ENCODE results near the gene SPNS3. TPM values are rescaled to one million over a fixed set of nuclear protein-coding genes. Genes with fewer than 3 reads are reported as not detected.

Gene SPNS3
- total RNA-seq, 1 experiment from 2014 or later = not detected

DNA sequence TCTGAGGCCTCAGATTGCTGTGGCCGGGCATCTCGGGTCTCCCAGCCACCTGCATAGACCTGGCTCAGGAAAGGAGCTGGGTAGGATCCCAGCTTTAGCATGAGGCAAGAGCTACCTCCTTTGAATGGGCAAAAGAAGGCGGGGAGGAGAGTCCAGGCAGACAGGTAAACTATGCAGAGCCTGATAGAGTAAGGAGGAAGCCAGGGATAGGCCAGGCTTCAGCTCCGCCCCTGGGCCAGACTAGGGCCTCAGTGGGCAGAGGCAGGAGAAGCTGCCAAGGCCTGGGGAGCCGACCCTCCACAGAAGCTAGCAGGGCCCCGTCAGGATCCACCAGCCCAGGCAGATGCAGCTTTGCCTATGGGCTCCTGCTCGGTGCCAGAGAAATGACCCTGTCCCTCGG is 44.7 kb upstream of the SPNS3 start:
- Histone ChIP-seq H3K36me3 (ENCODE audit: control insufficient read depth, insufficient read depth, low read length) (no peaks in the 10 kb centered on the region), H3K27me3 (replicated peaks; ENCODE audit: control insufficient read depth, insufficient read depth, low read length) (no peaks in the 10 kb centered on the region), H3K9me3 (no peaks in the 10 kb centered on the region), H3K4me3 (ENCODE audit: low read depth, low read length) (no peak overlapping the region), H3K4me1 (no peaks in the 10 kb centered on the region)
- intact Hi-C loops (cut with micrococcal nuclease; ENCODE audit: unreplicated experiment) = no loop called here
- Mint-ChIP-seq H3K4me3 (ENCODE audit: unreplicated experiment) (no peak overlapping the region), H3K27ac (ENCODE audit: unreplicated experiment) (no peak overlapping the region), H3K27me3 (ENCODE audit: insufficient read depth, unreplicated experiment) (no peaks in the 10 kb centered on the region), H3K4me1 (ENCODE audit: low read depth, unreplicated experiment) (no peaks in the 10 kb centered on the region), H3K9me3 (ENCODE audit: unreplicated experiment) (no peaks in the 10 kb centered on the region), H3K36me3 (ENCODE audit: insufficient read depth, unreplicated experiment) (no peaks in the 10 kb centered on the region)
- POLR2A ChIA-PET = no interaction called here
- DNase-seq = peak in 1 of 2 experiments; percentile 8
- no TSS peak for BruUV-seq (replicated peaks)
- CTCF ChIA-PET = no interaction called here
- TF ChIP-seq CTCF (IDR thresholded peaks at IDR 0.05; ENCODE audit: insufficient read depth in 1 of 2, low read depth in 1 of 2, low read length in 1 of 2, severe bottlenecking in 1 of 2, unreplicated experiment in 1 of 2) = no peak

DNA sequence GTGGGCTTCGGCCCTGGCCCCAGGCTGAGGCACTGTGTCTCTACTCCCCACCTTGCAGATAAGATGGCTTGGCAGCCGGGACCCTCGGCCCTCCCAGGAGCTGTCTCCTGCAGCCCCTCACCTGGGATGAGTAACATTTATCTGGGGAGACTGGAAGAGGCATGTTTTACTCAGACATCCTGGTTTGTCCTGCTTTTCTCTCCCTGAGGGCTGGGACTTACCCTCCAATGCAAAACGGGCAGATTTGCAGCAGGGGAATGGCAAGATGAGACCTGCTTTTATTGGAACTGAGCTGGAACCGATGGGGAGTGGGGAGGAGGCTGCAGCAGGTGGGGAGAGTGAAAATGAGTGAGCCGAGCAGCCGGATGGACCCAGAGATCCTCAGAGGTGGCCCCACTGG is 39.9 kb upstream of the SPNS3 start:
- ChIA-PET POLR2A (no interaction called here), CTCF (no interaction called here)
- Histone ChIP-seq H3K4me3 (ENCODE audit: low read depth, low read length) (no peak overlapping the region), H3K9me3 (no peaks in the 10 kb centered on the region), H3K36me3 (ENCODE audit: control insufficient read depth, insufficient read depth, low read length) (no peaks in the 10 kb centered on the region), H3K4me1 (no peaks in the 10 kb centered on the region), H3K27me3 (replicated peaks; ENCODE audit: control insufficient read depth, insufficient read depth, low read length) (no peaks in the 10 kb centered on the region)
- Mint-ChIP-seq H3K4me1 (ENCODE audit: low read depth, unreplicated experiment) (peaks cover 7% of the 10 kb centered on the region), H3K27me3 (ENCODE audit: insufficient read depth, unreplicated experiment) (no peaks in the 10 kb centered on the region), H3K27ac (ENCODE audit: unreplicated experiment) (peak overlapping the region; percentile 89), H3K36me3 (ENCODE audit: insufficient read depth, unreplicated experiment) (no peaks in the 10 kb centered on the region), H3K4me3 (ENCODE audit: unreplicated experiment) (peak overlapping the region; percentile 54), H3K9me3 (ENCODE audit: unreplicated experiment) (no peaks in the 10 kb centered on the region)
- intact Hi-C loops (cut with micrococcal nuclease; ENCODE audit: unreplicated experiment) = no loop called here
- no peak for DNase-seq
- BruUV-seq (replicated peaks) = no TSS peak
- no peak for TF ChIP-seq CTCF (IDR thresholded peaks at IDR 0.05; ENCODE audit: insufficient read depth in 1 of 2, low read depth in 1 of 2, low read length in 1 of 2, severe bottlenecking in 1 of 2, unreplicated experiment in 1 of 2)

DNA sequence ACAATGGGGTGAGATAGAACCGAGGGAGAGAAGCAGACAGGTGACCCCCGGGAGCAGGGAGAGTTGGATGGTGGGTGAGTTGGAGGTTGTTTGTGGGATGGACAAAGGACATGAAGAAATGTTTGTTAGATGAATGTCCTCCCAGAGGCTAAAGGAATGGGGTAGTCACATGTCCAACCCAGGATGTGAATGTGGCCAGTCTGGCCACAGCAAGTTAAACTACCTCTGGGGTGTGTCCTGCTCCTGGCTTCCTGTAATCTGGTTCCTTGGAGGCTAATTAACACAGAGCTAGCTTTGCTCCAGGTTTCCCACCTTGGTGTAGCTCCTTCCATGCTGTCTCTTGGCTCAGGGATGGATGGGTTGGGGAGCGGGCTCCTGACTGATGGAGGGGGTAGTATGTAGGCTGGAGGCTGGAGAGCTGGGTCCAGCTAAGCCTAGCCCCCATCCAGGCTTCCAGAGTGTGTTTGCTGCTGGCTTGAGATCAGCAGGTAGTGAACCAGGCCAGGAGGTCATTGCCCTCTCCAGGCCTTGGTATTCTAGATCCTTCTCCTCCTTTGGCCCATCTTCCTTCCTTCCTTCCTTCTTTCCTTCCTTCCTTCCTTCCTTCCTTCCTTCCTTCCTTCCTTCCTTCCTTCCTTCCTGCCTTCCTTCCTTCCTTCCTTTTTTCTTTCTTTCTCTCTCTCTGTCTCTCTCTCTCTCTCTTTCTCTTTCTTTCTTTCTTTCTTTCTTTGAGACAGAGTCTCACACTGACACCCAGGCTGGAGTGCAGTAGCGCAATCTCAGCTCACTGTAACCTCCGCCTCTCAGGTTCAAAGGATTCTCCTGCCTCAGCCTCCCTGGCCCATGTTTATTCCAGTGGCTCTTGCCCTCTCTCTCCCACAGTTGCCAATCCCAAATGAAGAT is 39.3 kb upstream of the SPNS3 start:
- Histone ChIP-seq H3K9me3 (no peaks in the 10 kb centered on the region), H3K4me3 (ENCODE audit: low read depth, low read length) (no peak overlapping the region), H3K27me3 (replicated peaks; ENCODE audit: control insufficient read depth, insufficient read depth, low read length) (no peaks in the 10 kb centered on the region), H3K4me1 (no peaks in the 10 kb centered on the region), H3K36me3 (ENCODE audit: control insufficient read depth, insufficient read depth, low read length) (no peaks in the 10 kb centered on the region)
- DNase-seq = no peak
- Mint-ChIP-seq H3K27me3 (ENCODE audit: insufficient read depth, unreplicated experiment) (no peaks in the 10 kb centered on the region), H3K4me1 (ENCODE audit: low read depth, unreplicated experiment) (peaks cover 7% of the 10 kb centered on the region), H3K36me3 (ENCODE audit: insufficient read depth, unreplicated experiment) (no peaks in the 10 kb centered on the region), H3K9me3 (ENCODE audit: unreplicated experiment) (no peaks in the 10 kb centered on the region), H3K27ac (ENCODE audit: unreplicated experiment) (peak overlapping the region; percentile 89), H3K4me3 (ENCODE audit: unreplicated experiment) (peak overlapping the region; percentile 54)
- ChIA-PET POLR2A (interaction anchor here (0.6 kb wide), 1 partner anchor 22 kb away, joined by 4 read pairs; no protein-coding TSS in a partner anchor), CTCF (interaction anchor here (0.8 kb wide), 1 partner anchor 11 kb away, joined by 3 read pairs; no protein-coding TSS in a partner anchor)
- no peak for TF ChIP-seq CTCF (IDR thresholded peaks at IDR 0.05; ENCODE audit: insufficient read depth in 1 of 2, low read depth in 1 of 2, low read length in 1 of 2, severe bottlenecking in 1 of 2, unreplicated experiment in 1 of 2)
- intact Hi-C loops (cut with micrococcal nuclease; ENCODE audit: unreplicated experiment) = no loop called here
- no TSS peak for BruUV-seq (replicated peaks)

Data from Caco-2 (cell line).